GM21381 (cell line): Measurements from ENCODE around the gene HOXB6.

ENCODE experiments used
- ATAC-seq: cut with Tn5 transposase; IDR thresholded peaks from one replicate; pipeline ENCODE4 v1.9.1; 2021; ENCODE audit warnings: mild to moderate bottlenecking, moderate library complexity; ENCODE audit not compliant: unreplicated experiment

HOXB6 gene

DNA sequence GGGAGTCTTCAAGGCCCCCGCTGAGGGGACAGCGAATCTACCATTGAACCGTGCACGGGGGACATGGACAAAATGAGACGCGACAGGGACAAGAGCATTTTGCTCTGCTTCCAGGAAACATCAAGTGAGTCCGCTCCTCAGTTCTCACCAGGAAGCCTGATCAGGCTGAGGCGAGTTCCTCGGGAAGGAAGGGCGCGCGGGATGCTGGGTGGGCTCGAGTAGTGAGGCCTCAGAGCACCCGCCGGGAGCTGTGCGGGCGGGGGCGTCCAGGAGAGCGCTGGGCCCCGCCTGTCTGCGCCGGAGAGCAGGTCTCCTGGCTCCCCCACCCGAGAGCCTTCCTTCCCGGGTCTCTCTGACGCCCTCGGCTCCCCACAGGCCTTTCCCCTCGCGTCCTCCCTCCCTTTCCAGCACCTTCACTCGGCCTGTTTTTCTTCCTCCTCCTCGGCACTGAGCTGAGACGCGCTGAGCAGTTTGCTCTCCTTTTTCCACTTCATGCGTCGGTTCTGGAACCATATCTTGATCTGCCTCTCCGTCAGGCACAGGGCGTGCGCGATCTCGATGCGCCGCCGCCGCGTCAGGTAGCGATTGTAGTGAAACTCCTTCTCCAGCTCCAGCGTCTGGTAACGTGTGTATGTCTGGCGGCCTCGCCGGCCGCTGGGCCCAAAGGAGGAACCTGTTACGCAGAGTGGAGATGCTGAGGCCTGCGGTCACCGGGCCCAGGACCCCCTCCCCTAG lies 8.6 kb downstream of the HOXB6 start:
- ATAC-seq: no peak

- no peak for ATAC-seq
Measured at GRCh38 chr17:48595278-48595999, 9.3 kb downstream of the HOXB6 start.

DNA sequence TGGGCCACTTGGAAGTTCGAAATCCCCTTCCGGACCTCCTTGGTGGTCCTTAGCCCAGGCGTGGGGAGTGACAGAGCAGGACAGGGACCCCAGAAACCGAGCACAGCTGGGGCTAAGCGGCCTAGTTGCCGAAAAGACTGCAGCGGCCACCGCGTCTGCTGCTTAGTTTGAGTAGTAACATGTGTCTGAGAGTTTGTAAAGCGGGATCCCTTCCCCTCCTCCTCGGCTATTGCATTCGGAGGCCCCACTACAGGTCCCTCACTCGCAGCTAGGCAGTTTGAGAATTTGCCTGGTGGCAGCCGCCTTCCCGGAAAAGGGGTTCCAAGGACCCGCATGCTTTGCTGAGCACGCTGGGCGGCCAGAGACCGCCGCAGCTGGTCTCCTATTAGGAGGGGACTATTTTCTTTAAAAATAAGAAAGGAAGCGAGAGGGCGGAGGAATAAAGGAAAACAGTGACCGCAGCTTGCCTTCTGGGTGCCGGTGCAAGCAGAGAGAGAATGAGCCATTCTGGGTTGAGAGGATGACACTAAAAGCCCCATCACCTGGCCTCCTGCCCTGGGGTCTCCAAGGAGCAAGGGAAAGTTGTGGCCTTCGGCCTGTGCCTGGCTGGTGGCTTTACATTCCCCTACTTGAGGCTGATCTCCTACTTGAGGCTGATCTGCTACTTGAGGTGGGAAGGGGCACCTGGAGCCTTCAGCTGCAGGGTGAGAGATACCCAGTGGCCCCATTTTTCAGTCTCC lies 10.1 kb downstream of the HOXB6 start:
- no peak for ATAC-seq

DNA sequence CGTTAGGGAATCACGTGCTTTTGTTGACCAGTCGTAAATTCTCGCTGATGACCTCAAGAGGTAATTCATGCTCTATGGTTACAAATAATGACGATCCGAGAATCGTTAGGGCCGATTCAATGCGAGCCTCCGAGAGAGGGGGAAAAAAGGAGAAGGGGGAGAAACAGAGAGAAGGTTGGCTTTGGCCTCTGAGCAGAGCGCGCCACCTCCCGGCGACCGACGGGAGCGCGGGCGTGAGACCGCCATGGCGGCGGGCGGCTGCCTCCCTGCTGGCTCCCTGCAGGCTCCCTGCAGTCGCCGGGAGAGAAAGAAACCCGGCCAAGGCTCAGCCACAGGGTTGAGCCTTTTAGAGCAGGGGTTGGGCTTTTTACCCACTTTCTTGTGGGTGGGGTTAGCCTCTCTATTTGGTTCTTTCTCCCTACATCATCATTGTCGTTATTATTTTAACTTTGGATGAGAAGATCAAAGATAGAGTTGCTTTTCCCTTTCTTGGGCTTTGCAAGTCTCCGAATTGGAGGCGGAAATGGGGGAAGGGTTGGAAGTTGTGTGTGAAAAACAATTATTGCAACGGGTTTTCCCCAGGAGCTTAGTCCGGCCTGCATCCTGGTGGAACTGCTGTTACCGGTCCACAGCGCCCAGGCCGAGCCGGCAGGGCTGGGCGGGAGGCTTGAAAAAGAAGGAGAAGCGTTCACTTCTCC lies 10.8 kb downstream of the HOXB6 start:
- ATAC-seq: no peak

DNA sequence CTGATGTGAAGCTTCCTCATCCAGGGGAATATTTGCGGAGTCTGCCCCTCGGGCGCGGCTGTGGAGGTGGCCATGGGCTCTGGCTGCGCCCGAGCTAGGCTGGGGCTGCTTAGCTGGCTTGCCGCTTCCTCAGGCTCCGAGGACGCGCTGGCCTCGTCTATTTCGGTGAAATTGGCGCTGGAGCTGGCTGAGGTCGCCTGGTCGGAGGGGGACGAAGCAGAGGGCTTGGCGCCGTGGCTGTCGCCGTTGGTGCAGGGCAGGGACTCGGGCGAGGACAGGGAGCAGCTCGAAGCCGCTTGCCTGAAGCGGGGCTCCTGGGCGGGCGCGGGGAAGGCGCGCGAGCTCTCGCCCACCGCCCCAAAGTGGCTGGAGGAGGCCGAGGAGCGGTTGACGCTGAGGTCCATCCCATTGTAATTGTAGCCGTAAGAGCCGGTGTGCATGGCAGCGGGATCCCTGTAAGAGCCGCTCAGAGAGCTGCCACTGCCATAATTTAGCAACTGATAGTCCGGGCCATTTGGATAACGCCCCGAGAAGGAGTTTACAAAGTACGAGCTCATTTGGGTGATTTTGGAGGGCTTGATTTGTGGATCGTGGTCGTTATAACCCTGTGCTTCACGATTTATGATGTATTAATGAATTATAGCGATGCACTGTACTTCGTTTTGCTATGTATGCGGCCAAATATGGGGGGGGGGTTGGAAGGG lies 11.5 kb downstream of the HOXB6 start, which contains the start of gene HOXB5:
Gene HOXB5, minus strand, starts transcription at position 654 of the 704 bp plus-strand sequence. Its CDS starts 97 bp downstream, at position 557.
- no peak for ATAC-seq

DNA sequence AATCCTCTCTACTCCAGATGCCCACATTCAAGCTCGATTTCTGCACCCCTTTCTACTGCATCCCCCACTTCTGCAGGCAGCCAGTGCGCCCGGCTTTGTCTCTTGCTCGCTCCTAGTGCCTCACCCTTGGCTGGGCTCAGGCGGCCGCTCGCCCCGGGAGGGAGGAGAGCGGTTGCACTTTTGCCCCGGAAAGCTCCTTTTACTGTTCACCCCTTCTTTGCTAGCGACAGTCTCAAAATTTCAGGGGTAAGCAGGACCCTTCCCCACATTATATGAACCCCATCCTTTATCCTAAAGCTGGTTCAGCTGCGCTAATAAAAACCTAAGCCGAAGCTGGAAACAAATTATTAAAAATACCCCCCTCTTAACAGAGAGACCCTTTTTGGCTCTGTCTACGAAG lies 12.2 kb downstream of the HOXB6 start:
- no peak for ATAC-seq

GRCh38 chr17:48592057-48592514 lies 12.7 kb downstream of the HOXB6 start:
- ATAC-seq: no peak

DNA sequence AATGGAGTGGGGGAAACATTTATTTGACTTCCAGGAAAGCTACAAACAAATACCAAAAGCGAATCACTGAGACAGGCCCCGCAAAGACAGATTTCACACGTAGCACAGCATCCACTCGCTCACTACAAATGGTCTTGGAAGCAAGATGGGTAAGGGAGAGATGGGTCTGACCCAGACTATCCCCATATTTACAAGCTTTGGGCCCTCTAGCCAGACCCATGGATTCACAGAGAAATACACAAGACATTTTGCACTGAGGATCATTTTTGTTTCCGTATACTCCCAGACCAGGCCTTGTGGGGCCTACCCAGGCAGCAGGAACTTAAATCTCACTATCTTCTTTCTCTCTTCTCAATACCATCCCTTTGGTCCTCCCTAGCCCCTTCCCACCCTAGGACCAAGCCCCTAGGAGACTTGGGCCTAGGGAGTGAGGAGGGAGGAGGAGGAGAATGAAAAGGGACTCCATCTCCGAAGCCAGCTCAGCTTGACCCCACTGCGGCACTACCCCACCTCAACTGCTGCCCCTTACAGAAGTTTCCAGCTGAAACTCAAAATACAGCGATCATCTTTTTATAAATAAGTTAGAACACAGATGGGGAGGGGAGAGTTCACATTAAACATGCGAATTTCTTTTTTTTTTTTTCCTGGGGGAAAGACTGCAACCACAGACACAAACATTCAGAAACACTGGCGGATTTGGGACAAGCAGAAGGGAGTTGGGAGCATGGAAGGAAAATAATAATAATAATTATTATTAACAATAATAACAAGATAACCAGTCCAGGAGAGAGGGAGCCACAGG lies 13.3 kb downstream of the HOXB6 start:
- ATAC-seq: no peak

DNA sequence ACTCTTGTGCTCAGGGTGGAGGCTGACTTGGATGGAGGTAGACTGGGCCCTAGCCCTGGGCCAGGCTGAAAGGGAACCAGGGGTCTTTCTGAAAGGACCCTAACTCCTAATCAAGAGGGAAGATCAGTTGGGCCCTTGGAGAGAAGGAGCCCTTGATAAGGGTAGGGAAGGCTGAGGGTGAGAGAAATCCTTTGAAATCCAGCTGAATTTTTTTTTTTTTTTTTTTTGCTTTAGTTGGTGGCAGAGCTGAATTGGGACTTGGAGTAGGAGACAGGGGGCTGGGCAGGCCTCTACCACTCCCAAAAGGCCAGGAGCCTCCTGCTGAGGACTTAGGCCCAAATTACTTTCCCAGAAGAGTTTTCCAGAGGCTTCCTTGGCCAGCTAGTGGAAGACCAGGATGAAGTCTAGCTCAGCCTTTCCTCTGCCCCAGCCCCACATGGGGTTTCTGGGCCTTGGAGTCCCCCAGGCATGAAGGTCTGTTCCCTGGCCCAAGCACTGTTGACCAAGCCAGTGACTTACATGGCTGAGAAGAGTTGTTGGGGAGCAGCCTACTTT lies 14.1 kb downstream of the HOXB6 start:
- no peak for ATAC-seq

- ATAC-seq: no peak
Measured at GRCh38 chr17:48589831-48590606, 14.8 kb downstream of the HOXB6 start, which contains the start of gene HOXB3. Gene HOXB3 (minus strand): TSS chr17:48590241. CDS start chr17:48552474, 37,767 bp downstream.

DNA sequence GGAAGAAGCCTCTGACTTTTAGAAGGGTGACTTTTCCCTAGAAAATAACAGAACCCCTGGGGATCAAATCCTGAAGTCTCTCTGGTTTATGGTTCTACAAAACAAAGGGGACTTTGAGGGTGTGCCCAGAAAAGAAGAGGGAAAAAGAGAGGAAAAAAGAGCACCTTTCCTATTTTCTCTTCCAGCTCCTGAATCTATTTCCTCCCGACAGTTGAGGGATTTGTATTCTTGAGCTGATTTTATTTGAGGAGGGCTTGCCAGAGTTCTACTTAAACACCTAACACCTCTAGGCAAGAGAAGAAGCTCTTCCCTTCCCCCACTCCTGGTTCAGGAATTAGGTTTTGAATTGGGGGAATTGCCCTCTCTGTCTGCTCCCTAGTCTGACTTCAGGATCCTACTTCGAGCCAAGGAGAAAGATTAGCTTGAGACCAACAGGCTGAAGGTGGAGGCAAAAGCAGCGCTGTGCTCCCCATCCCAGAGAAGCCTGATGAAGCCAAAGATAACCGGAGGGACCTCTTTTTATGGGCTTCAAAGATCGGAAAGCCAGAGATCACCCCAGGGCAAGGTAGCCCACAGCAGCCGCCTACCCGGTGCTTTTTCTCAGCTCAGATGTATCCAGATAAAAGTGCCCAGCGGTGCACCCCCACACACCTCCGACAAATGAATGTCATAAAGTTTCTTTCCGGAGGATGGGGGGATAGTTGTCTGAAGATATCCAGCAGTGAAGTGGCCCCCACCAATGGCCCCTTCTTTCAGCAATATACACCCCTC lies 15.5 kb downstream of the HOXB6 start:
- no peak for ATAC-seq

GRCh38 chr17:48588528-48588927 lies 16.3 kb downstream of the HOXB6 start:
- ATAC-seq: no peak

- no peak for ATAC-seq
Measured at GRCh38 chr17:48588074-48588415, 16.7 kb downstream of the HOXB6 start.

- no peak for ATAC-seq
Measured at GRCh38 chr17:48587276-48588073, 17.3 kb downstream of the HOXB6 start.

DNA sequence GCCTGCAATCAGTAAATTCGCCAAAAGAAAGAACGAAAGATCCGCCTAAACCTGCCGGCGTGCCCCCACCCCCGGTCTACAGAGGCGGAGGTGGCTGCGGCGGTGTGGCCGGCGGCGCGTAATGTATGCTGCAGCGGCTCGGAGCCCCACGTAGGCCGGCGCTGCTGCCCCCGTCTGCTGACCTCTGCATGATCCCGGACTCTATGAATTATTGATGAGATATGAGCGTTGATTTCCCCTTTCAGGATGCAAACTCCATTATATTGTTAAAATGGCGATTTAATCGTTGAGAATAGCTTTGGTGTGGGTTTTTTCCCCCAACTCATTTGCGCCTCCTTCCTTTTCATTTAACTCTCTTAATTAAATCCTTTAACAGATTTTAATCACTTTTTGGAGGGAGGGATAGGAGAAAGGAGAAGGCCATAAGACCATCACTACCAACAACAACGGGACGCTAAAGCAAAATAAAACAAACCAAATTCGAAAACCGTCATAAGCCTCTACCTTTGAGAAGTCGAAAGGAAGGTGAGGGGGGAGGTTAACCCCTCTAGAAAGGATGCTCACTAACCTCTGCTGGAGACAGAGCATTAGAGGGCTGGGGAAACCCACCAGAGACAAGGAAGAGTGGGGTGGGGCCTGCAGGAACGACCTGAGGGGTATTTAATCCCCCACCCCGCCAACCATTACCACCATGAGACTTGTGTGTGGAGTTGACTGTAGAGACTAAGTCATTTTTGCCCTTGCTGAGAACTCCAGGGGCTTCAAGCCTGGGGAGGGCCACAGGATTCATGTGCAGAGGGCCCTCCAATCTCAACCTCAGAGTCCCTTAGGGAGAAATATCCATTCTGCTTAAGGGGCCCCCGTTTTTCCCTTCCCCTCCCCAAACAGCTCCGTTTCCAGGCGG lies 18.2 kb downstream of the HOXB6 start:
- no peak for ATAC-seq

GRCh38 chr17:48584223-48584741 lies 20.5 kb downstream of the HOXB6 start:
- ATAC-seq: no peak
